ENCODE results near the gene VTN. TPM values are rescaled to one million over a fixed set of nuclear protein-coding genes. Genes with fewer than 3 reads are reported as not detected.

VTN gene
- total and polyA plus RNA-seq, 2 donors (not counting 3 experiments of a cell fraction or from before 2014, with no cell fraction given): 1.1 TPM; not detected in 1

DNA sequence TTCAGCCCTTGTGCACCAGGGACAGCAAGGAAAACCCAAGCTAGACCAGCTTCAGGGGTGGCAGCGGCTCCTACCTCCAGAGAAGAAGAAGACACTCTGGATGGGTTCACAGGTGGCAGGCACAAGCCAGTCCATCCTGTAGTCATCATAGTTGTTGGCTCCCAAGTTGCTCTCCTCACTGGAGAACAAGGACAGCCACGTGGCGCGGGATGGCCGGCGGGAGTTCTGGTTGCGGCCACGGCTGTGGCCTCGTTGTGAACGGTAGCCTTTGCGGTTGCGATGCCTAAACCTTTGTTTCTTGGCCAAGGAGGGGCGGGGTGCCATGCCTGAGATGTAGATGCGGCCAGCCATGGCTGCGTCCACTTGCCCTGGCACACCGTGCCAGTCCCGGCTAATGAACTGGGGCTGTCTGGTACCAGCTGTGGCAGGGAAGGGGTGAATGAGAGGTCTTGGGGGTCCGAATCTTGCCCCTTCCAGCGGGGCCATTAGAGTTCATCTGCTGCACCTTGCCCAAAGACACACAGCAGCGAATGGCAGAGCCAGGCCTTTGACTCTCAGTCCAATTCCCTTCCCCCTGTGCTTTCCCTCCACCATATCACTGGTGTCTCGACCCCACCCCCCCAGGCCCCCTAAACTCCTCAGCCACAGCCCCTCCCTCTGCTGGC is 2.3 kb downstream of the VTN start:
- H3K79me2 ChIP-seq (ENCODE audit: control insufficient read depth, insufficient read depth, low read length): no peaks in the 10 kb centered on the region
- no peak for DNase-seq (ENCODE audit: low read depth, low spot score)
- no peak overlapping the region for H3K27ac ChIP-seq (ENCODE audit: insufficient read depth, low read depth, low read length)
- TF ChIP-seq FOS (IDR thresholded peaks at IDR 0.05; ENCODE audit: borderline replicate concordance, insufficient read depth, low read length) (no peak), POLR2A (IDR thresholded peaks at IDR 0.05; ENCODE audit: low read depth, low read length) (no peak), JUN (IDR thresholded peaks at IDR 0.05; ENCODE audit: borderline replicate concordance, insufficient read depth, insufficient read length, low read depth) (no peak), POLR2AphosphoS5 (IDR thresholded peaks at IDR 0.05; ENCODE audit: insufficient read depth, low read depth, low read length) (no peak), EZH2 (IDR thresholded peaks at IDR 0.05; ENCODE audit: borderline replicate concordance, low read depth, low read length, severe bottlenecking) (no peak), MYC (IDR thresholded peaks at IDR 0.05; ENCODE audit: low read depth, low read length) (no peak), GATA2 (IDR thresholded peaks at IDR 0.05; ENCODE audit: insufficient read depth, insufficient read length, low read depth, low read length) (no peak)
- TF ChIP-seq, protein P1, sequence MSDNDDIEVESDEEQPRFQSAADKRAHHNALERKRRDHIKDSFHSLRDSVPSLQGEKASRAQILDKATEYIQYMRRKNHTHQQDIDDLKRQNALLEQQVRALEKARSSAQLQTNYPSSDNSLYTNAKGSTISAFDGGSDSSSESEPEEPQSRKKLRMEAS (IDR thresholded peaks at IDR 0.05; ENCODE audit: insufficient read depth, insufficient read length): no peak
- TF ChIP-seq, protein P2, sequence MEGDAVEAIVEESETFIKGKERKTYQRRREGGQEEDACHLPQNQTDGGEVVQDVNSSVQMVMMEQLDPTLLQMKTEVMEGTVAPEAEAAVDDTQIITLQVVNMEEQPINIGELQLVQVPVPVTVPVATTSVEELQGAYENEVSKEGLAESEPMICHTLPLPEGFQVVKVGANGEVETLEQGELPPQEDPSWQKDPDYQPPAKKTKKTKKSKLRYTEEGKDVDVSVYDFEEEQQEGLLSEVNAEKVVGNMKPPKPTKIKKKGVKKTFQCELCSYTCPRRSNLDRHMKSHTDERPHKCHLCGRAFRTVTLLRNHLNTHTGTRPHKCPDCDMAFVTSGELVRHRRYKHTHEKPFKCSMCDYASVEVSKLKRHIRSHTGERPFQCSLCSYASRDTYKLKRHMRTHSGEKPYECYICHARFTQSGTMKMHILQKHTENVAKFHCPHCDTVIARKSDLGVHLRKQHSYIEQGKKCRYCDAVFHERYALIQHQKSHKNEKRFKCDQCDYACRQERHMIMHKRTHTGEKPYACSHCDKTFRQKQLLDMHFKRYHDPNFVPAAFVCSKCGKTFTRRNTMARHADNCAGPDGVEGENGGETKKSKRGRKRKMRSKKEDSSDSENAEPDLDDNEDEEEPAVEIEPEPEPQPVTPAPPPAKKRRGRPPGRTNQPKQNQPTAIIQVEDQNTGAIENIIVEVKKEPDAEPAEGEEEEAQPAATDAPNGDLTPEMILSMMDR (IDR thresholded peaks at IDR 0.05; ENCODE audit: extremely low read depth in 1 of 2, insufficient read depth in 1 of 2, low read depth in 1 of 2, low read length in 2 of 2): no peak
- CTCF ChIA-PET: interaction anchor here (0.8 to 6.7 kb wide), 3 partner anchors 32 to 49 kb away, joined by 3 to 36 read pairs (median 8); partner anchors contain the start of gene TNFAIP1
- H3K4me2 ChIP-seq (ENCODE audit: insufficient read depth, low read length): no peak overlapping the region
- no peak overlapping the region for H2AFZ ChIP-seq (ENCODE audit: low read depth, low read length)
- no peaks in the 10 kb centered on the region for H4K20me1 ChIP-seq (replicated peaks; ENCODE audit: control insufficient read depth, extremely low read depth, insufficient read depth, low read length)
- no peaks in the 10 kb centered on the region for H3K27me3 ChIP-seq (ENCODE audit: control insufficient read depth in 2 of 2, insufficient read depth in 2 of 2, low read length in 2 of 2)
- no peaks in the 10 kb centered on the region for H3K9me3 ChIP-seq (replicated peaks; ENCODE audit: control insufficient read depth, insufficient read depth, low read length)
- peaks cover 9% of the 10 kb centered on the region for H3K4me1 ChIP-seq (ENCODE audit: control insufficient read depth, extremely low read depth, insufficient read depth, low read length)
- POLR2A ChIA-PET: no interaction called here
- no peak for FAIRE-seq
- intact Hi-C loops (cut with micrococcal nuclease): no loop called here
- BruUV-seq (replicated peaks): no TSS peak
- no peak overlapping the region for H3K9ac ChIP-seq (replicated peaks; ENCODE audit: extremely low read depth, insufficient read depth, low read length)
- no peaks in the 10 kb centered on the region for H3K9me1 ChIP-seq (replicated peaks; ENCODE audit: control insufficient read depth, extremely low read depth, insufficient read depth, low read length)
- H3K36me3 ChIP-seq (ENCODE audit: control insufficient read depth in 2 of 2, extremely low read depth in 1 of 2, insufficient read depth in 2 of 2, low read length in 2 of 2): peaks cover 0 to 9% of the 10 kb centered on the region in 2 experiments
- no peak overlapping the region for H3K4me3 ChIP-seq (replicated peaks in 1 of 3; ENCODE audit: insufficient read depth in 1 of 3, low read depth in 1 of 3, low read length in 3 of 3)
- dilution Hi-C loops (cut with MboI; ENCODE audit: extremely low pct_ligation_motif_present, low sequenced_read_pairs): no loop called here

Measured in endothelial cell of umbilical vein (primary cell).